GM23338 (cell line): Measurements from ENCODE around the gene DLG2. TPM values are rescaled to one million over a fixed set of nuclear protein-coding genes. Genes with fewer than 3 reads are reported as not detected.

Experiments
- ATAC-seq: fragments of 200-7000 bp; cut with Tn5 transposase; 3 replicates; pipeline ENCODE4 v1.9.1; 2020
- DNase-seq: peaks from one replicate; pipeline ENCODE4 v3.0.0-alpha.2; 2015; ENCODE audit warnings: low spot score
- H2AFZ ChIP-seq: fragments of 200-600 bp; sonication (generic); 2 replicates; pipeline ENCODE4 v1.8.0; 2016; ENCODE audit warnings: antibody characterized with exemption, mild to moderate bottlenecking, moderate library complexity
- H3F3A ChIP-seq: fragments of 200-600 bp; sonication (generic); replicated peaks from 2 replicates; pipeline ENCODE4 v1.8.0; 2017; ENCODE audit warnings: antibody characterized with exemption, mixed run types, low read depth
- H3K27ac ChIP-seq: fragments of 200-600 bp; sonication (generic); 2 replicates; pipeline ENCODE4 v1.6.1; 2016; ENCODE audit warnings: low read depth
- H3K27me3 ChIP-seq: fragments of 200-600 bp; sonication (generic); 2 replicates; pipeline ENCODE4 v1.8.0; 2016; ENCODE audit warnings: mild to moderate bottlenecking, mixed run types, moderate library complexity; ENCODE audit not compliant: insufficient read depth
- H3K36me3 ChIP-seq: fragments of 200-600 bp; sonication (generic); 2 replicates; pipeline ENCODE4 v1.8.0; 2016; ENCODE audit warnings: mild to moderate bottlenecking; ENCODE audit not compliant: insufficient read depth
- H3K4me1 ChIP-seq: fragments of 200-600 bp; sonication (generic); 2 replicates; pipeline ENCODE4 v1.8.0; 2016; ENCODE audit warnings: mild to moderate bottlenecking, moderate library complexity; ENCODE audit not compliant: insufficient read depth
- H3K4me2 ChIP-seq: fragments of 200-600 bp; sonication (generic); 2 replicates; pipeline ENCODE4 v1.7.1; 2017; ENCODE audit warnings: mixed run types
- H3K4me3 ChIP-seq: fragments of 200-600 bp; sonication (generic); 2 replicates; pipeline ENCODE4 v1.6.1; 2016; ENCODE audit warnings: mixed run types
- H3K79me2 ChIP-seq: fragments of 200-600 bp; sonication (generic); replicated peaks from 2 replicates; pipeline ENCODE4 v1.8.0; 2017; ENCODE audit warnings: mild to moderate bottlenecking; ENCODE audit not compliant: insufficient read depth
- H3K9me2 ChIP-seq: fragments of 200-600 bp; sonication (generic); 2 replicates; pipeline ENCODE4 v1.8.0; 2017; ENCODE audit not compliant: insufficient read depth
- H4K20me1 ChIP-seq: fragments of 200-600 bp; sonication (generic); replicated peaks from 2 replicates; pipeline ENCODE4 v1.8.0; 2017; ENCODE audit warnings: mild to moderate bottlenecking; ENCODE audit not compliant: insufficient read depth
- H3K27ac Mint-ChIP-seq: 2 replicates; pipeline ENCODE4 v1.8.0; 2020; ENCODE audit warnings: inconsistent platforms, mild to moderate bottlenecking, moderate library complexity, mixed read lengths
- H3K27me3 Mint-ChIP-seq: 3 replicates; pipeline ENCODE4 v1.8.0; 2022; ENCODE audit warnings: low read depth, mild to moderate bottlenecking, moderate library complexity, mixed read lengths, inconsistent platforms; ENCODE audit not compliant: insufficient read depth, poor library complexity
- H3K36me3 Mint-ChIP-seq: 3 replicates; pipeline ENCODE4 v1.8.0; 2021; ENCODE audit warnings: low read depth, mild to moderate bottlenecking, inconsistent platforms, moderate library complexity, mixed read lengths
- H3K4me1 Mint-ChIP-seq: 3 replicates; pipeline ENCODE4 v1.8.0; 2020; ENCODE audit warnings: mild to moderate bottlenecking, inconsistent platforms, mixed read lengths
- H3K4me3 Mint-ChIP-seq: 3 replicates; pipeline ENCODE4 v1.8.0; 2021; ENCODE audit warnings: moderate library complexity, mild to moderate bottlenecking, inconsistent platforms, mixed read lengths
- H3K9me3 Mint-ChIP-seq: 3 replicates; pipeline ENCODE4 v1.8.0; 2020; ENCODE audit warnings: moderate library complexity, mild to moderate bottlenecking, inconsistent platforms, mixed read lengths
- CREB1 ChIP-seq: fragments of 250-450 bp; sonication (Bioruptor Pico); IDR thresholded peaks from 2 replicates; pipeline ENCODE4 v1.5.0; 2020; ENCODE audit warnings: low read depth, mild to moderate bottlenecking, moderate library complexity
- EZH2 ChIP-seq: fragments of 200-600 bp; sonication (generic); IDR thresholded peaks from one replicate; pipeline ENCODE4 v1.8.0; 2017; ENCODE audit warnings: antibody characterized with exemption, mild to moderate bottlenecking, low read depth; ENCODE audit not compliant: unreplicated experiment
- JUNB ChIP-seq: IDR thresholded peaks from one replicate; pipeline ENCODE4 v1.6.1; 2016; ENCODE audit warnings: antibody characterized with exemption; ENCODE audit not compliant: unreplicated experiment
- POLR2AphosphoS5 ChIP-seq: IDR thresholded peaks from 2 replicates; pipeline ENCODE4 v1.6.1; 2016; ENCODE audit warnings: antibody characterized with exemption, low read depth
- STAT1 ChIP-seq: IDR thresholded peaks from one replicate; pipeline ENCODE4 v1.6.1; 2016; ENCODE audit warnings: antibody characterized with exemption; ENCODE audit not compliant: unreplicated experiment
- ZNF114 ChIP-seq: fragments of 250-450 bp; sonication (Bioruptor Pico); IDR thresholded peaks from 2 replicates; pipeline ENCODE4 v1.5.0; 2020; ENCODE audit warnings: mild to moderate bottlenecking, moderate library complexity
- ZNF462 ChIP-seq: fragments of 250-450 bp; sonication (Bioruptor Pico); IDR thresholded peaks from 2 replicates; pipeline ENCODE4 v1.5.0; 2020; ENCODE audit warnings: mild to moderate bottlenecking, moderate library complexity
- polyA plus RNA-seq: library from polyadenylated mRNA; unstranded; fragments of >200 nt; fragmentation: Nextera tagmentation; extraction: Ambion mirVana; gene quantifications from 2 replicates; pipeline ENCODE4 v1.2.1, GENCODE V29; 2016
- total RNA-seq: library from RNA; depleted of rRNA; stranded (reverse); fragments of >200 nt; shearing (Covaris generic); gene quantifications from 2 replicates; pipeline ENCODE4 v1.2.3, GENCODE V29; 2014
- TF ChIP-seq, protein P1 (sequence below), 2 experiments: fragments of 200-600 bp in 1 of 2; sonication (generic) in 1 of 2; conservative IDR thresholded peaks; 2 replicates each; pipeline versions ENCODE4 v1.5.1 to v1.6.1; 2016 to 2017; ENCODE audit warnings: antibody characterized with exemption in 2 of 2, low read depth in 2 of 2, mild to moderate bottlenecking in 2 of 2, moderate library complexity in 1 of 2

The DLG2 gene
- total and polyA plus RNA-seq, 2 experiments from 2014 or later: 19.8 to 21.5 TPM

DNA sequence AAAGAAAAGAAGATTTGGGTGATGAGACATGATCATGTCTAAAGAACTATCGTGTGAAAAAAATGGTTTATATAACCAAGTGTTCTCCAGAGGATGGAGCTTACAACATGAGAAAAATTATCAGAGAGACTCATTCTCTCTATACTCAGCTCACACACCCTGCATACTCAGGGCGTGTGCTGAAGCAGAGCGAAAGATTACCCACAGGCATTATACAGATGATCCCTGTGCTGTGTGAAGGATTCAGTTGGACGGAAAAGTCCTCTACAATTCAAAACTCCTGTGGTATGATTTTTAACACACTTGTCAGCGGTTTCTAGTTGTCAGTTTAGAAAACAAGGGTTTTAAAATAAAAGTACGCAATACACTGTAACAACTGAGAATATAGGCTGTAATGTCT is 267.3 kb downstream of the DLG2 start:
- H3K9me3 Mint-ChIP-seq: no peaks in the 10 kb centered on the region
- Histone ChIP-seq H3K79me2 (no peaks in the 10 kb centered on the region), H3F3A (no peaks in the 10 kb centered on the region), H3K27ac (no peak overlapping the region), H3K4me3 (no peak overlapping the region), H2AFZ (no peak overlapping the region), H3K36me3 (no peaks in the 10 kb centered on the region), H3K9me2 (no peaks in the 10 kb centered on the region), H3K4me2 (no peak overlapping the region), H3K4me1 (peaks cover 3% of the 10 kb centered on the region; the same call in 1 of the 2 replicates), H3K27me3 (no peaks in the 10 kb centered on the region), H4K20me1 (no peaks in the 10 kb centered on the region)
- ATAC-seq (no peak; the same call in 2 of the 3 replicates), DNase-seq (no peak)
- H3K4me1 Mint-ChIP-seq: no peaks in the 10 kb centered on the region; the same call in 1 of the 3 replicates
- no peak overlapping the region for H3K27ac Mint-ChIP-seq
- H3K4me3 Mint-ChIP-seq: no peak overlapping the region
- TF ChIP-seq POLR2AphosphoS5: no peak
- no peak for TF ChIP-seq ZNF462 (CRISPR knock-in tag)
- TF ChIP-seq EZH2: no peak
- no peak for TF ChIP-seq ZNF114 (CRISPR knock-in tag)
- TF ChIP-seq CREB1 (CRISPR knock-in tag): no peak
- TF ChIP-seq, protein P1, sequence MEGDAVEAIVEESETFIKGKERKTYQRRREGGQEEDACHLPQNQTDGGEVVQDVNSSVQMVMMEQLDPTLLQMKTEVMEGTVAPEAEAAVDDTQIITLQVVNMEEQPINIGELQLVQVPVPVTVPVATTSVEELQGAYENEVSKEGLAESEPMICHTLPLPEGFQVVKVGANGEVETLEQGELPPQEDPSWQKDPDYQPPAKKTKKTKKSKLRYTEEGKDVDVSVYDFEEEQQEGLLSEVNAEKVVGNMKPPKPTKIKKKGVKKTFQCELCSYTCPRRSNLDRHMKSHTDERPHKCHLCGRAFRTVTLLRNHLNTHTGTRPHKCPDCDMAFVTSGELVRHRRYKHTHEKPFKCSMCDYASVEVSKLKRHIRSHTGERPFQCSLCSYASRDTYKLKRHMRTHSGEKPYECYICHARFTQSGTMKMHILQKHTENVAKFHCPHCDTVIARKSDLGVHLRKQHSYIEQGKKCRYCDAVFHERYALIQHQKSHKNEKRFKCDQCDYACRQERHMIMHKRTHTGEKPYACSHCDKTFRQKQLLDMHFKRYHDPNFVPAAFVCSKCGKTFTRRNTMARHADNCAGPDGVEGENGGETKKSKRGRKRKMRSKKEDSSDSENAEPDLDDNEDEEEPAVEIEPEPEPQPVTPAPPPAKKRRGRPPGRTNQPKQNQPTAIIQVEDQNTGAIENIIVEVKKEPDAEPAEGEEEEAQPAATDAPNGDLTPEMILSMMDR (conservative IDR thresholded peaks at IDR 0.05; ENCODE audit: low read depth in 2 of 2): no peak
- no peak for TF ChIP-seq JUNB
- no peak for TF ChIP-seq STAT1
- H3K27me3 Mint-ChIP-seq: no peaks in the 10 kb centered on the region
- no peaks in the 10 kb centered on the region for H3K36me3 Mint-ChIP-seq
